Heart left ventricle (tissue), 16 donors: ENCODE results near the gene PEAK1. TPM values are rescaled to one million over a fixed set of nuclear protein-coding genes. Genes with fewer than 3 reads are reported as not detected.

Experiments used
- ATAC-seq, 4 donors: fragments of 200-7000 bp; cut with Tn5 transposase; one replicate each; pipeline ENCODE4 v1.9.1; 2020 to 2022; ENCODE audit warnings: moderate library complexity in 4 of 4, mild to moderate bottlenecking in 3 of 4, moderate number of reproducible peaks in 1 of 4
- DNase-seq, 5 donors: peaks; one replicate each; pipeline ENCODE4 v3.0.0-alpha.2; 2020
- H3K27ac ChIP-seq, 12 donors: fragments of 200-600 bp; sonication (generic) in 4 of 12; one replicate each; pipeline versions ENCODE4 v1.5.0 to v1.8.0; 2016 to 2022; ENCODE audit warnings: mild to moderate bottlenecking in 2 of 12
- H3K27me3 ChIP-seq, 9 donors: fragments of 200-600 bp; sonication (generic) in 2 of 9; one replicate each; pipeline versions ENCODE4 v1.5.1 to v1.8.0; 2016 to 2022; ENCODE audit warnings: mild to moderate bottlenecking in 3 of 9
- H3K36me3 ChIP-seq, 9 donors: fragments of 200-600 bp; sonication (generic) in 2 of 9; one replicate each; pipeline versions ENCODE4 v1.5.0 to v1.8.0; 2018 to 2022; ENCODE audit warnings: mild to moderate bottlenecking in 2 of 9
- H3K4me1 ChIP-seq, 12 donors: fragments of 200-600 bp; sonication (generic) in 4 of 12; one replicate each; pipeline versions ENCODE4 v1.5.0 to v1.8.0; 2016 to 2022; ENCODE audit warnings: mild to moderate bottlenecking in 3 of 12
- H3K4me3 ChIP-seq, 12 donors: fragments of 200-600 bp; sonication (generic) in 4 of 12; one replicate each; pipeline versions ENCODE4 v1.5.0 to v1.8.0; 2017 to 2022; ENCODE audit warnings: mild to moderate bottlenecking in 9 of 12, moderate library complexity in 4 of 12
- H3K9me3 ChIP-seq, 12 donors: fragments of 200-600 bp; sonication (generic) in 4 of 12; one replicate each; pipeline versions ENCODE4 v1.5.0 to v1.8.0; 2016 to 2022; ENCODE audit warnings: mild to moderate bottlenecking in 1 of 12
- CTCF ChIP-seq, 12 donors: fragments of 200-600 bp; sonication (generic) in 4 of 12; IDR thresholded peaks; one replicate each; pipeline versions ENCODE4 v1.5.0 to v1.8.0; 2018 to 2022; ENCODE audit warnings: antibody characterized with exemption in 12 of 12, mild to moderate bottlenecking in 5 of 12
- POLR2A ChIP-seq, 2 donors: fragments of 450-650 bp; IDR thresholded peaks; one replicate each; pipeline ENCODE4 v1.6.1; 2017; ENCODE audit warnings: antibody characterized with exemption in 2 of 2, mild to moderate bottlenecking in 2 of 2, moderate library complexity in 2 of 2
- WGBS, 4 donors: extraction: QIAGEN DNeasy Blood & Tissue Kit in 2 of 4; methylation state at CpG; one replicate each; pipeline versions ENCODE4 v1.1.5 to v1.1.7; 2013 to 2018; 5-methylcytosine and 5-hydroxymethylcytosine counted together
- intact Hi-C, 10 donors: fragments of 100-400 bp; cut with DNase I; formaldehyde crosslinking; loops; one replicate each; pipeline versions ENCODE4 v1.11.1 to v1.14.2; 2022
- polyA plus RNA-seq, 2 donors: library from polyadenylated mRNA; stranded (reverse); fragments of 200-250 nt; gene quantifications; one replicate each; pipeline ENCODE4 v1.2.3, GENCODE V29; 2013
- total RNA-seq, 9 donors: library from RNA; depleted of rRNA in 2 of 9; stranded (reverse); fragments of >200 nt in 2 of 9; fragmentation: NEBNext Ultra II Directional in 3 of 9; extraction: Animal tissue kit (Norgen Biotek cat#: 25700) in 3 of 9; gene quantifications; one replicate each; pipeline versions ENCODE4 v1.1.0 to v1.2.4, GENCODE V29; 2016 to 2023
- donor health status: ischemic (EF 13 %, LVEDD 7.1; RV severe dilation, severe dysfunction).
- donor health status: healthy with polysubstance abuse.
- donor health status: DM: no; HTN: yes; CAD: no.
- donor health status: DM: no; HTN: no; CAD: no.
- donor health status: ischemic (EF 25% LVEDD 6.9; RV normal size, moderate dysfunction).
- donor health status: ischemic (EF 25% LVEDD 5.7; RV mildly dilated, moderate dysfunction).
- donor health status: healthy.
- donor health status: DM: yes; HTN: yes; CAD: no.
- donor health status: ischemic (EF 35%, LVEDD 5.7; RV mildly dilated, moderate dysfunction).
- donor health status: nonischemic (EF 11% LVEDD 7.7; RV severe dilation, severe dysfunction).
- donor health status: DM: yes; HTN: yes; CAD: no.
- donor health status: PGD.
- donor health status: ischemic (EF 29% LVEDD 5.4; RV normal size, mild dysfunction).
- donor health status: nonischemic (EF 23%, LVEDD 6.1; RV moderate dilation, normal function).

PEAK1 gene
- total and polyA plus RNA-seq, 11 donors = 12.8 to 139 (median 86.3) TPM

GRCh38 chr15:77352887-77353286 is 67.0 kb downstream of the PEAK1 start:
- Histone ChIP-seq H3K9me3 (no peaks in the 10 kb centered on the region), H3K4me3 (no peak overlapping the region), H3K27ac (no peak overlapping the region), H3K36me3 (peaks cover 0 to 5% (median 0%) of the 10 kb centered on the region in 9 donors), H3K27me3 (no peaks in the 10 kb centered on the region), H3K4me1 (peaks cover 2 to 60% (median 33%) of the 10 kb centered on the region in 12 donors)
- TF ChIP-seq POLR2A (IDR thresholded peaks at IDR 0.05) (no peak), CTCF (IDR thresholded peaks at IDR 0.05) (no peak)
- WGBS, 4 donors = 14 to 26% (median 22%) methylated on average over 4 of the region's 4 CpGs
- DNase-seq (no peak), ATAC-seq (no peak)
- intact Hi-C loops = loop anchor here in 1 of 10 donors (5.0 kb wide), 1 partner anchor 64 kb away; no protein-coding TSS in a partner anchor

GRCh38 chr15:77350792-77351191 is 69.1 kb downstream of the PEAK1 start:
- DNase-seq (no peak), ATAC-seq (no peak)
- Histone ChIP-seq H3K36me3 (no peaks in the 10 kb centered on the region), H3K27me3 (no peaks in the 10 kb centered on the region), H3K4me3 (no peak overlapping the region), H3K9me3 (no peaks in the 10 kb centered on the region), H3K27ac (no peak overlapping the region), H3K4me1 (peaks cover 2 to 73% (median 42%) of the 10 kb centered on the region in 12 donors)
- intact Hi-C loops = loop anchor here in 1 of 10 donors (5.0 kb wide), 1 partner anchor 67 kb away; no protein-coding TSS in a partner anchor
- TF ChIP-seq POLR2A (IDR thresholded peaks at IDR 0.05) (no peak), CTCF (IDR thresholded peaks at IDR 0.05) (no peak)
- WGBS, 4 donors = 94 to 100% (median 96%) methylated on average over 1 of the region's 1 CpG

- Histone ChIP-seq H3K27me3 (no peaks in the 10 kb centered on the region), H3K9me3 (no peaks in the 10 kb centered on the region), H3K4me1 (peaks cover 2 to 68% (median 42%) of the 10 kb centered on the region in 12 donors), H3K4me3 (no peak overlapping the region), H3K36me3 (no peaks in the 10 kb centered on the region), H3K27ac (no peak overlapping the region)
- ATAC-seq (no peak), DNase-seq (no peak)
- TF ChIP-seq CTCF (IDR thresholded peaks at IDR 0.05) (no peak), POLR2A (IDR thresholded peaks at IDR 0.05) (no peak)
- 44 to 68% (median 56%) methylated on average over 2 of the region's 2 CpGs for WGBS, 4 donors
- intact Hi-C loops = loop anchor here in 2 of 10 donors (5.0 kb wide), 2 partner anchors 68 to 148 kb away; no protein-coding TSS in a partner anchor
Observed at GRCh38 chr15:77349666-77350065, 70.2 kb downstream of the PEAK1 start.

- 92 to 97% (median 95%) methylated on average over 4 of the region's 4 CpGs for WGBS, 4 donors
- Histone ChIP-seq H3K36me3 (no peaks in the 10 kb centered on the region), H3K4me1 (peaks cover 0 to 57% (median 31%) of the 10 kb centered on the region in 12 donors), H3K27ac (no peak overlapping the region), H3K9me3 (no peaks in the 10 kb centered on the region), H3K4me3 (no peak overlapping the region), H3K27me3 (no peaks in the 10 kb centered on the region)
- intact Hi-C loops = loop anchor here in 1 of 10 donors (5.0 kb wide), 1 partner anchor 149 kb away; no protein-coding TSS in a partner anchor
- TF ChIP-seq POLR2A (IDR thresholded peaks at IDR 0.05) = no peak
- no peak for TF ChIP-seq CTCF (IDR thresholded peaks at IDR 0.05)
- DNase-seq (no peak), ATAC-seq (no peak)
Observed at GRCh38 chr15:77348511-77348910, 71.4 kb downstream of the PEAK1 start.
